Common myeloid progenitor, CD34-positive (primary cell): Measurements from ENCODE around the gene NRARP.
"Not testable (repeated sequence)": the region's sequence is repeated elsewhere in the genome, so short reads cannot be mapped to it uniquely, and the experiment has no call there.

Source experiments
- CTCF ChIA-PET: fragments of 350-600 bp; sonication (Branson Sonifier 250); formaldehyde crosslinking; loops from one replicate; lab custom pipeline; 2021; ENCODE audit warnings: antibody characterized with exemption; lab: Charles Lee
- POLR2A ChIA-PET: fragments of 350-600 bp; sonication (Branson Sonifier 250); formaldehyde crosslinking; loops from one replicate; lab custom pipeline; 2021; ENCODE audit warnings: antibody characterized with exemption; lab: Charles Lee
- DNase-seq, 3 donors: peaks; one replicate each; pipeline versions ENCODE4 v3.0.0 to v3.0.0-alpha.2; 2013
- H3K27ac ChIP-seq, 2 experiments: 1 replicate in 1 of 2; 2 replicates in 1 of 2; pipeline ENCODE4 v1.7.0; 2013; ENCODE audit warnings: inconsistent platforms in 2 of 2, low read length in 2 of 2, mild to moderate bottlenecking in 2 of 2, low read depth in 1 of 2, moderate library complexity in 1 of 2; ENCODE audit not compliant: severe bottlenecking in 2 of 2, insufficient read depth in 1 of 2, poor library complexity in 1 of 2
- H3K27me3 ChIP-seq, 5 experiments: replicated peaks in 2 of 5; 1 replicate in 3 of 5; 2 replicates in 2 of 5; pipeline versions ENCODE4 v1.6.1 to v1.7.0; 2013; ENCODE audit warnings: low read length in 4 of 5, mild to moderate bottlenecking in 2 of 5, moderate library complexity in 2 of 5, inconsistent platforms in 1 of 5; ENCODE audit not compliant: insufficient read depth in 5 of 5, control insufficient read depth in 4 of 5
- H3K36me3 ChIP-seq, 4 experiments: 1 replicate in 2 of 4; 2 replicates in 2 of 4; pipeline versions ENCODE4 v1.6.1 to v1.7.0; 2013; ENCODE audit warnings: low read length in 3 of 4, control low read depth in 1 of 4, mild to moderate bottlenecking in 1 of 4; ENCODE audit not compliant: control insufficient read depth in 4 of 4, insufficient read depth in 4 of 4
- H3K4me1 ChIP-seq, 4 experiments: 1 replicate in 3 of 4; 2 replicates in 1 of 4; pipeline versions ENCODE4 v1.6.1 to v1.7.1; 2013; ENCODE audit warnings: low read length in 3 of 4, mild to moderate bottlenecking in 3 of 4, control low read depth in 1 of 4, inconsistent platforms in 1 of 4, moderate library complexity in 1 of 4; ENCODE audit not compliant: control insufficient read depth in 4 of 4, insufficient read depth in 4 of 4; ENCODE audit errors: control extremely low read depth in 1 of 4
- H3K4me3 ChIP-seq, 7 experiments: 1 replicate in 4 of 7; 2 replicates in 3 of 7; pipeline versions ENCODE4 v1.5.1 to v1.7.0; 2013; ENCODE audit warnings: mild to moderate bottlenecking in 7 of 7, low read length in 6 of 7, moderate library complexity in 6 of 7, inconsistent platforms in 2 of 7, low read depth in 2 of 7, control low read depth in 1 of 7; ENCODE audit not compliant: insufficient read depth in 4 of 7, control insufficient read depth in 1 of 7; ENCODE audit errors: extremely low read depth in 1 of 7
- H3K9me3 ChIP-seq, 5 experiments: 1 replicate in 4 of 5; 2 replicates in 1 of 5; pipeline versions ENCODE4 v1.6.1 to v1.7.1; 2013; ENCODE audit warnings: low read length in 4 of 5, mild to moderate bottlenecking in 2 of 5, inconsistent platforms in 1 of 5, low read depth in 1 of 5, moderate library complexity in 1 of 5; ENCODE audit not compliant: control insufficient read depth in 4 of 5, insufficient read depth in 2 of 5; ENCODE audit errors: control extremely low read depth in 1 of 5
- WGBS: methylation state at CpG from one replicate; pipeline ENCODE4 v1.1.5; 2013; ENCODE audit not compliant: insufficient coverage; 5-methylcytosine and 5-hydroxymethylcytosine counted together

Gene NRARP

GRCh38 chr9:137330689-137331088, 28.6 kb upstream of the NRARP start:
- Histone ChIP-seq H3K27ac (no peak overlapping the region), H3K9me3 (no peaks in the 10 kb centered on the region), H3K4me1 (peaks cover 0 to 15% (median 8%) of the 10 kb centered on the region in 4 experiments), H3K27me3 (no peaks in the 10 kb centered on the region), H3K4me3 (no peak overlapping the region), H3K36me3 (no peaks in the 10 kb centered on the region)
- CTCF ChIA-PET, result interaction anchor here (0.7 to 1.7 kb wide), 3 partner anchors 12 to 28 kb away, joined by 3 to 4 read pairs (median 3); partner anchors contain the start of gene NRARP
- 92% methylated on average over 5 of the region's 6 CpGs for WGBS
- DNase-seq, result no peak
- POLR2A ChIA-PET, result no interaction called here

- H3K27me3 ChIP-seq, H3K27ac ChIP-seq, H3K36me3 ChIP-seq, H3K4me3 ChIP-seq, DNase-seq, H3K9me3 ChIP-seq: not testable (repeated sequence)
- H3K4me1 ChIP-seq, result peaks cover 0 to 15% (median 8%) of the 10 kb centered on the region in 4 experiments
- CTCF ChIA-PET, result interaction anchor here (0.5 to 1.7 kb wide), 2 partner anchors 27 to 35 kb away, joined by 3 to 4 read pairs; partner anchors contain the start of gene NRARP
- WGBS, result 100% methylated on average over 1 of the region's 26 CpGs
- POLR2A ChIA-PET, result interaction anchor here (0.8 kb wide), 1 partner anchor 89 kb away, joined by 3 read pairs; the partner anchor contains the start of gene TUBB4B
These were observed 27.5 kb upstream of the NRARP start for GRCh38 chr9:137329590-137329989.

- POLR2A ChIA-PET, H3K36me3 ChIP-seq, DNase-seq, H3K4me3 ChIP-seq, H3K27ac ChIP-seq, H3K27me3 ChIP-seq, CTCF ChIA-PET, H3K9me3 ChIP-seq: not testable (repeated sequence)
- 86% methylated on average over 3 of the region's 8 CpGs for WGBS
- H3K4me1 ChIP-seq, result peaks cover 0 to 15% (median 8%) of the 10 kb centered on the region in 4 experiments
These were observed 25.8 kb upstream of the NRARP start for GRCh38 chr9:137327641-137328550.

- H3K4me1 ChIP-seq, result peaks cover 0 to 22% (median 14%) of the 10 kb centered on the region in 4 experiments
- ChIA-PET POLR2A (interaction anchor here (0.7 kb wide), 1 partner anchor 17 kb away, joined by 4 read pairs; no protein-coding TSS in a partner anchor), CTCF (interaction anchor here (1.3 to 1.6 kb wide), 2 partner anchors 9 to 155 kb away, joined by 3 to 4 read pairs; no protein-coding TSS in a partner anchor)
- H3K27me3 ChIP-seq, result no peaks in the 10 kb centered on the region
- H3K9me3 ChIP-seq, result no peaks in the 10 kb centered on the region
- peaks cover 0 to 3% (median 0%) of the 10 kb centered on the region in 4 experiments for H3K36me3 ChIP-seq
- peak overlapping the region; percentile 11 to 76 for H3K27ac ChIP-seq
- DNase-seq, result peak; percentile 94 to 97 (median 96)
- 6% methylated on average over 12 of the region's 19 CpGs for WGBS
- H3K4me3 ChIP-seq, result peak overlapping the region in 5 of 7 experiments; percentile 35 to 75 (median 38)
These were observed 24.5 kb upstream of the NRARP start for GRCh38 chr9:137326445-137327065.

- CTCF ChIA-PET, result interaction anchor here (1.0 to 1.6 kb wide), 4 partner anchors 9 to 156 kb away, joined by 3 to 7 read pairs (median 4); partner anchors contain the start of gene NRARP
- Histone ChIP-seq H3K27me3 (no peaks in the 10 kb centered on the region), H3K4me1 (peaks cover 0 to 30% (median 22%) of the 10 kb centered on the region in 4 experiments), H3K9me3 (no peaks in the 10 kb centered on the region), H3K4me3 (no peak overlapping the region), H3K27ac (no peak overlapping the region), H3K36me3 (peaks cover 0 to 3% (median 0%) of the 10 kb centered on the region in 4 experiments)
- no peak for DNase-seq
- POLR2A ChIA-PET, result no interaction called here
- WGBS, result 98% methylated on average over 10 of the region's 12 CpGs
These were observed 23.7 kb upstream of the NRARP start for GRCh38 chr9:137325799-137326198.

GRCh38 chr9:137325124-137325523, 23.1 kb upstream of the NRARP start:
- Histone ChIP-seq H3K27ac (no peak overlapping the region), H3K4me1 (peaks cover 0 to 36% (median 28%) of the 10 kb centered on the region in 4 experiments), H3K9me3 (no peaks in the 10 kb centered on the region), H3K4me3 (no peak overlapping the region), H3K27me3 (no peaks in the 10 kb centered on the region), H3K36me3 (peaks cover 0 to 3% (median 0%) of the 10 kb centered on the region in 4 experiments)
- POLR2A ChIA-PET, result no interaction called here
- CTCF ChIA-PET, result interaction anchor here (1.0 to 1.6 kb wide), 5 partner anchors 8 to 23 kb away, joined by 3 to 7 read pairs (median 4); partner anchors contain the start of gene NRARP
- 95% methylated on average over 10 of the region's 10 CpGs for WGBS
- DNase-seq, result no peak
